ENCODE data around the gene KRTAP10-11.
"Not testable (repeated sequence)": the region's sequence is repeated elsewhere in the genome, so short reads cannot be mapped to it uniquely, and the experiment has no call there.

KRTAP10-11 gene

DNA sequence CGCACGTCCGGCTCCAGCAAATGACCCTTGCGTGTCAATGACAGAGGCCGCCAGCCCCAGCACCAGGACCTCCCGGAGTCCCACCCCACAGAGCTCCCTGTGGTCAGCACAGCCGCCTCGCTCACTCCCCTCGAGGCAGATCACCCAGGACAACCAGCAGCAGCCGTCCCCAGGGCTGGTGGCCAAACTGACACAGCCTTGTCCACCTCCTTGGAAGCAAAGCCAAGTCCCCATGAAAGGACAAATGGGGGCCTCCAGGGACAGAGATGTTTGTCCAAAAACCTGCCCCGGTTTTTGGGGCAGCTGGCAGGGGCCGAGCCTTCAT lies 6.9 kb upstream of the KRTAP10-11 start:
- no peak for DNase-seq (ENCODE audit: low read depth)

DNA sequence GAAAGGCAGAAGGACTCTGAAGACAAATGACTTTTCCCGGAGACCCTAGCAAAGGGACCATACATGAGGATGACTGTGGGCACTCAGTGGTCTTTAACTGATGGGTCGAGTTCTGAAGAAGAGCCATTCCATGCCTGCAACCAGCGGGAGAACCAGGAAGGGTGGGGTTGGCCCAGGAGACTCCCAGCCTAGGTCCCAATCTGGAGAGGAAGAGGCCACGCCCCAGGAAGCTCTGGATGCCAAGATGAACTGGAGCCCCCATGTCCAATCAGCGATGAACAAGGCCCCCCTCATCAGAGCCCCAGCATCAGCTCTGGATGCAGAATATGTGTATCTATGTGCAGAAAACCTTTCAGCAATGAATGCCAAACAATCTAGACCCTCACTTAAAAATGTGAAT lies 5.5 kb upstream of the KRTAP10-11 start:
- no peak for DNase-seq (ENCODE audit: low read depth)

DNA sequence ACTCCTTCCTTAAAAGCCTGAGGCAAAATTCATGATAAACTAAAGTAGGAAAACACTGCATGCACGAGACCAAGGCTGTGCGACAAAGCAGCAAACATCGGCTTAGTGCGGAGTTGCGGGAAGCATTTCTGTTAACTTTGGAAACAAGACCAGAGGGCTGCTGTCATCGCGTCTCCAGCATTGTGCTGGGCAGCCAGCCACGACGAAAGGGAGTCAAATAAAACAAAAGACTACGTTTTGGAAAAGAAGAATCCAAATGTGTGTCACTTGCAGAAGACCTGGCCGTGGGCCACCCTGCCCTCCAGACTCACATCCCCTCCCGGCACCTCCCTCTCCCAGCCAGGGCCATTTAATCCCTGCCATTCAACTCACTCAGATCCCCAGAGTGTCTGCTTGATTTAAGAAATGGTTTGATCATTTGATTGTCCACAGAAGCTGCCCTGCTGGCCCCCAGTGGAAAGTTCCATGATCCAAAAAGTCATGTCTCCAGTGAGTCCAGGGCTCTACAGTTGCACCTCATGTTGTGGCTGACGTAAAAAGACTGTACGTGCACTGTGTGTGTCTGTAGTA lies 2.4 kb upstream of the KRTAP10-11 start:
- DNase-seq (ENCODE audit: low read depth), result no peak

DNA sequence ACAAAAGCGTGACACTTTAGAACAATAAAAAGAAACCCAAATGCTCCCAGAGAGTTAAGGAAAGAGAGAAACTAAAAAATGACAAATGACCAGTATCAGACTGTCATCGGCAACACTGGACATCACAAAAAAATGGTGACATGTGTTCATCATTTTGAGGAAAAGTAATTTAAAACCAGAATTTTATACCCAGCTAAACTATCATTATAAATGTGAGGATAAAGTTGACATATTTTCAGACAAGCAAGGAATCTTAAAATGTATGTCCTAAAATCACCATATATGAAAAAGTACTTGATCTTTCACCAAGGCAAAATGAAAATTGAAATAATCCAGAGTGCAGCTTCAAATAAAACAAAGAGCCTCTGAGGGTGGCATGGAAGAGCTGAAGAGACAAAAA lies 1.3 kb upstream of the KRTAP10-11 start:
- no peak for DNase-seq (ENCODE audit: low read depth)

DNA sequence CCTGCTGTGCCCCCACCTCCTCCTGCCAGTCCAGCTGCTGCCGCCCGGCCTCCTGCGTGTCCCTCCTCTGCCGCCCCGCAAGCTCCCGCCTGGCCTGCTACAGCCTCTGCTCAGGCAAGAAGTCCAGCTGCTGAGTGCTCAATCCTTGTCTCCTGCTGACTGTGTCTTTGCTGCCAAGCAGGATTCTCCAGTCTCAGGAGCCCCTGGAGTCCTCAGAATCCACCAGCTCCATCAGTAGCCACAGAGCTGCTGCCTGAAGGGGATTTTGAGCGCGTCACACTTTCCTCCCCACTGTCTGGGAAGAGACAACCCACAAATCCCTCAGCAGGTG lies 973 bp downstream of the KRTAP10-11 start:
- DNase-seq (ENCODE audit: low read depth), result no peak

DNA sequence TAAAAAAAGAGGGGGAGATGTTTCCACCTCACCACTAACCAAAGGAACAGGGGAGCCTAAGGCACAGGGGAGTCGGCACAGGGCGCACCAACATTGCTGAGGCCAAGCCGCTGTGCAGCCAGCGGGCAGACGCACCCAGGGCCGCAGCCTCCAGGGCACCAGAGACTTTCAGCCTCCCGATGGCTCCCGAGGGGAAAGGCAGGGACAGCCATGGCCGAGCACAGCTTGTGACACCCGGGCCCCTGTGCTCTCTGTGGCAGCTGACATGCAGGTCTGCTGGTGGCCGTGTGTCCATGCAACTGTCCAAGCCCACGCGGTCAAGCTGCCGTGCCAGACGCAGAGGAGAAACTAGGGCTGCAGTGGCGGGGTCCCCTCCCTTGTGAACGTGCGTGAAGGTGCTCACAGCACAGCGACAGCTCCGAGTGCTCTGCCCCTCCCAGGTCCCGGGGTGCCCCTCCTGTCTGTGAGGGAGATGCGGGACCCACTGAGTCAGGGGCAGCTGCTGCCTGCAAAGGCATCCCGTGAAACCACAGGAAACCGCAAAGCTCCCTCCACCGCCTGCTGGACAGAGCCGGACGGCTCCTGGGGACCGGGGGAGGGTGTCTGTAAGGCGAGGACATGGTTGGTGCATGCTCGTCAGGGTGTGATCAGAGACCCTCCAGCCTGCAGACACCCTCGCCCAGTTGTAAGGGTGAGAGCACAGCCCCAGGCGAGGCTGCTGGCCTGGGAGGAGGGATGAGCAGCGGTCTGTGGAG lies 2.5 kb downstream of the KRTAP10-11 start:
- no peak for DNase-seq (ENCODE audit: low read depth)

DNA sequence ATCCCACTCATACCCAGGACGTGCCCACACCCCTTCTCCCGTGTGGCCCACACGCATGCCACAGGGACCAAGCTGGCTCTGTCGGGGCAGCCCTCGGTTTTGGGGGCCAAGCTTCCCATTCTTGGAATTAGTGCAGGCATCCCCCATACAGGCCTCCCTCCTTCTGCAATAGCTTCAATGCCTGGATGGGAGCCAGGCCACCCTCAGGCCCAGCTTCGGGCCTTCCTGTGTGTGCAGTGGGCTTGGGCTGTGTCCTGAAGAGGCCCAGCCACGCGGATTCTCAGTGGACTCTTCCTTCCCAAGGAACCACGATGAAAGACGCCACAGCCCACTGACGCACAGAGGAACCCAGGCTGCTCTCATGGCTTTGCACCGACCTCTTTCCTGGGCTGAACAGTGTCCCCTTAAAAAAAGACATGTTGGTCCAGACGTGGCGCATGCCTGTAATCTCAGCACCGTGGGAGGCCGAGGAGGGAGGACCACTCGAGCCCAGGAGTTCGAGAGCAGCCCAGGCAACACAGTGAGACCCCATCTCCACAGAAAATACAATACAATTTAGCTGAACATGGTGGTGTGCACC lies 3.4 kb downstream of the KRTAP10-11 start:
- DNase-seq (ENCODE audit: low read depth), result no peak

DNA sequence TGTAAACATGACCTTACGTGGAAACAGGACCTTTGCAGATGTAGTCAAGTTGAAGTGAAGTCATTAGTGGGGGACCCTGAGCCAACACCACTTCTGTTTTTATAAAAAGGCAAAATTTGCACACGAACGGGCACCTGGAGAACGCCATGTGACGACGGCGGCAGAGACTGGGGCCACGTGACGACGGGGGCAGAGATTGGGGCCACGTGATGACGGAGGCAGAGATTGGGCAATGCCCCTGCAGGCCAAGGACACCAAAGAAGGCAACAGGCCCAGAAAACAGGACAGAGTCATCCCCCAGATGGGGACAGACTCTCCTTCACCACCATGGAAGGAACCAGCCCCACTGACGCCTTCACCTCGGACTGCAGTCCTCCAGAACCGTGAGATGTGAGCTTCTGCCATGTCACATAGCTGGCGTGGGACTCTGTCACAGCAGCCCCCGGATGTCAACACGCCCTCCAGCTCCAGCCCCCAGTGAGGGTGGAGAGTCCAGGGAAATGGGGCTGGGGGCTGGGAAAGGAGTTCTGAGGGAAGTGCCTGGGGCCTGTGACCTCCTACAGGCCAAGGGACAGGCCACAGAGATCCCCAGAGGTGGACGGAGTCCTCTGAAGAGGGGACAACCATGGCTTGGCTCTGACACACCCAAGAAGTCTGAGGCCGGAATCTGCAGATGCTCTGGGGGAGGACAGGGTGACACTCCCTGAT lies 4.2 kb downstream of the KRTAP10-11 start:
- no peak for DNase-seq (ENCODE audit: low read depth)

DNA sequence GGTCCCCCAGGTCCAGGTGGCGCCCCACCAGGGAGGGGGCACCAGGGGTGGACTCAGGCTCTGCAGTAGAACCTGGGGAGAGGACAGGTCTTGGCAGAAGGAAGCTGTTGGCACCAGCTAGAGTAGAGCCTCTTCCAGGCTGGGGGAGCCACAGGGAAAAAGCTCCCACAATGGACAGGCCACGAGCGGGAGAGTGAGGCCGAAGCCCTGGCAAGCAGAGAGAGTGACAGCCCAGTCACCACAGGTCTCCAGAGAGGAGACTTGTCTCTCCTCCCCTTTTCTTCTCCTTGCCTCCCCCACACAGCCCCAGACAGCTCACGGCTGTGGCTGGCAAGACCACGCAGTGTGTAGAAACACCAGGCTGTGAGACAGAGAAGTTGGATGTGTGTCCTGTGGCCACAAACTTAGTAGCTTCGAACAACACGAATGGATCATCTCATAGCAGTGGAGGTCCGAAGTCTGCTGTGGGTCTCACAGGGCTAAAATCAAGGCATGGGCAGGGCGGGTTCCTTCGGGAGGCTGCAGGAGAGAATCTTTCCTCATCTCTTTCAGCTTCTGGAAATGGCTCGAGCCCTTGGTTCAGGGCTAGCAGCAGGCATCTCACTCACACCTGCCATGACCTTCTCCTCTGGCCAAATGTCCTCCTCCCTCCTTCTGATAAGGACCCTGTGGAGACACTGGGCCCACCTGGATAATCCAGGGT lies 4.9 kb downstream of the KRTAP10-11 start:
- DNase-seq (ENCODE audit: low read depth), result no peak

DNA sequence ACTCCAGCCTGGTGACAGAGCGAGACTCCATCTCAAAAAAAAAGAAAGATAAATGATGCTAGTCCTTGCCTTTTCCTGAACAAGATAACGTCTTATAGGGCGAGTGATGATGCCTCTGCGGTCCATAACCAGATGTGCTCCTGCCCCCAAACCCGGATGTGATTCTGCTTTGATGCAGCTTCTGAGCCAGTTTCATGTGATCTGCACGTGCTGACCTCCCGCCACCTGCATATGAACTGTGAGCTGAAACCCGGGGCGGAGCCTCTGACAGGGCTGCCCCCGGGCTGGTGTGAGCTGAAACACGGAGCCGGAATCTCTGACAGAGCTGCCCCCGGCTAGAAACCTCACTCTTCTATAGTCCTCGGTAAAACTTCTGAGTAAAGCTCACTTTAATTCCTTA lies 6.9 kb downstream of the KRTAP10-11 start:
- DNase-seq (ENCODE audit: low read depth), result no peak

DNA sequence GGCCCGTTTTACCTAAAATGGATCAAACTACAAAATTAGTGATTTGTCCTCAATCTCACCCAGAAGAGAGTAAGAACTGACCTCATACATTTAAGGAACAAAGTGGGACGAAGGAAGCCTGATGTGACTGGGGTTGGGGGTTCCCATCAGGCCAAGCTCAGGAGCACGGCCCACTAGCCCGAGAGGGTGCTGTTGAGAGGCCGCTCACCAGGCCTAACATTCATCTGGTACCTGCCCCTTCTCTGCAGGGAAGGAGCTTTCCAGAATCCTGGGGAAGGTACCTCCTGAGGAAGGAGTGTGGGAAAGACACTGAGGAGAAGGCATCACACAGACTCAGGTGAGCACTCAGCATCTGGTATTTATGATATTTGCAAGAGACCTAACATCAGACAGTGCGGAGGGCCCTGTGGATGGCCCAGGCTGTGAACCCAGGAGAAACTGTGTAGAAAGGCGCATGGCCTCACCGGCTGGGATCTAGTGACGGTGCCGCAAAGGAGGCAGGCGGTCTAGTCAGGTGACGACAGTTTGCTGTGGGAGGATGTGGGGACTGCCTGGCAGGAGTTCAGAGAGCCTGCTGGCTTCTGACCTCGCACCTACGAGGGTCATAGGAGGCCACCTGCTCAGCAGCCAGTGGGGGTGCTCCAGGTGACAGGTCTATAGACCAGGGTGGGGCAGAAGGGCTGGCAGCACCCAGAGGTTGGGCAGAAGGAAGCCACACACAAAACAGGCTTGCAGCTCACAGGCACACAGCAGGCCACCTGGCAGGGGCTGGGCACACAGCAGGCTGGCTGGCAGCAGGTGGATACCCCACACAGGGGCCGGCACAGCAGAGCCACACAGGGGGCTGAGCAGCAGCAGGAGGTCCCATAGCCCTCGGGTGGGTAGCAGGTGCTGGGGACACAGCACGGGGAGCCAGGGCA lies 7.7 kb downstream of the KRTAP10-11 start:
- no peak for DNase-seq (ENCODE audit: low read depth)

DNA sequence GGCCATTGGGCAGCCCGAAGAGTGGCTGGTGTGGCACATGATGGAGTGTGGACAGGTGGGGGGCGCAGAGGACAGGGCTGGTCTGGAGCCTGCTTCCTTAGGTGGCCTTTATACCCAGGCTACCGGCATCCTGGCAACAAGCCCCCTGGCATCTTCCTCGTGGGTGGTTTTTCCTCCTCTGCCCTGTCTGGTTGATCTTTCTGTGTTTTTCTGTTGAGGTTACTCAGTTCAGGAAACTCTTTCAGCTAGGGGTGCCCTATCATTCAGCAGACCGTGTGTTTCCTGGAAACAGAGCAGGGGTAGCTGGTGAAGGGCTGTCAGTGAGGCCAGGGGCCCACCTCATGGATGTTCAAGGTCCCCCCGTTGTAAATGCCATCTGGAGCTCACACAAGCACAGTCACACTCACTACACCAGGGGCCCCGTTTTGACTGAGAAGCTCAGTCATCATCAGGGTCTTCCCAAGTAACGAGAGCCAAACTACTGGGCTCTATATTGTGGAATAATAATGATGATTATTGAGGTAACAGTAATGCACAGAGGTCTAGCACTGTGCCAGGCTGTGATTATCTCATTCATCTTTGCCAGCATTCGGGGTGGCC lies 8.5 kb downstream of the KRTAP10-11 start, which contains the start of gene KRTAP12-4:
Gene KRTAP12-4, minus strand, starts transcription at position 84 of the 600 bp plus-strand sequence. Its CDS starts 45 bp downstream, at position 39.
- no peak for DNase-seq (ENCODE audit: low read depth)

DNA sequence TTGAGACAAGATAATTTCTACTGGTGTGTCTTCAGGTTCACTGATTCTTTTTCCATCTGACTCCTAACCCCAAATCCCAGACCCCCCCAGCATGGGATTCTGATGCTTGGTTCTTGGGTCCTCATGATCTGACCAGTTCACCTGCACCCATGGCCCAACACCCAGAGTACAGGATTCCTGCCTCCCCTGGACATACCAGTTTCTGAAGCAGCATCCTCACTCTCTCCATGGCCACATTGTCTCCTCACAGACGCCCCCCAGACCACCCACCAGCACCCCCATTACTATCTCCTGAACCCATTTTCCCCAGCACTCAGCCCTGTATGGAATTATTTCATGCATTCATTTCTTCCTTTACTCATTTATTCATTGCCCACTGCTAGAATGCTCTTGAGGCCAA lies 10.7 kb downstream of the KRTAP10-11 start:
- no peak for DNase-seq (ENCODE audit: low read depth)

DNA sequence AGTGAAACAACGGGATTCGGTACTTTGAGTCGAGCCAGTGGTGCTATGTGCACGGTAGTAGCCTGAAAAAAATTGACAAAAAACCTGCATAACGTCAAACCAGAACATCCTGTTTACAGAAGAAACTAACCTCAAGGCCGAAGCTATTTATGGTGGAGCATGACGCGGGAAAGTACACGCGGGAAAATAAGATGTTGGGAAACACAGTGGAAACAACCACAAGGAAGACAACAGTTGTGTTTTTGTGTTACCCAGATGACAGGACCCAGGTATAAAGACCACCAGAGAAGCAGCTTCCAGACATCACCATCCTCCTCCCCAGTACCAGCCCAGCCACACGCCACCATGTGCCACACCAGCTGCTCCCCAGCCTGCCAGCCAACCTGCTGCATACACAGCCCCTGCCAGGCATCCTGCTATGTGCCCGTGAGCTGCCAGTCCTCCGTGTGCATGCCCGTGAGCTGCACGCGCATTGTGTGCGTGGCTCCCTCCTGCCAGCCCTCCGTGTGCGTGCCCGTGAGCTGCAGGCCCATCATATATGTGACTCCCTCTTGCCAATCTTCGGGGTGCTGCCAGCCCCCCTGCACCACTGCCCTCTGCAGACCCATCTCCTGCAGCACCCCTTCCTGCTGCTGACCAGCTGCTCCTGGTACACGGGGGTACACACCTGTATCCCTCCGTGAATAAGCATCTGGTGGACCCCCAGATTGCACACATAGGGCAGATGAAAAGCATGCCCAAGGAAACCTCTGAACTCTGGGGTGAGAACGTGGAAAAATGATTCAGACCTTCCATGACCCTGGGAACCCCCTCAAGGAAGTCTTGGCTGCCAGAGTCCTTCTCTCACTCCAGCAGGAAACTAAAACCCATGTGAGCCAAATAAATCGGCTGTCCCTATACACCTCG lies 11.7 kb downstream of the KRTAP10-11 start, which contains the start of gene KRTAP12-3:
Gene KRTAP12-3, plus strand, starts transcription at position 298 of the 906 bp plus-strand sequence. Its CDS starts 48 bp downstream, at position 346.
- no peak for DNase-seq (ENCODE audit: low read depth)

DNA sequence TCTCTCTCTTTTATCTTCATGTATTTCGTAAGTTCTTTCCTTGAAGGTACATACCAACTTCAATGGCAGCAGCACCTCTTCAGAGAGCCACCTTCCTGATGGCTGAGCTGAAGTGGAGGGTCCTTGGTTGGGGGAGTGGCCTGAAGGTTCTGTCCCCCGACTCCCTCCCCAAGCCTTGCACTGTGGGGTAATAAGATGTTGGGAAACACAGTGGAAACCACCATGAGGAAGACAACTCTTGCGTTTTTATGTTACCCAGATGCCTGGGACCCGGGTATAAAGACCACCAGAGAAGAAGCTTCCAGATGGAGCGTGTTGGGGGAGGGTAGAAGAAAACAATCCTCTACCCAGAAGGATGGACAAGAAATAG lies 12.3 kb downstream of the KRTAP10-11 start:
- no peak for DNase-seq (ENCODE audit: low read depth)

DNA sequence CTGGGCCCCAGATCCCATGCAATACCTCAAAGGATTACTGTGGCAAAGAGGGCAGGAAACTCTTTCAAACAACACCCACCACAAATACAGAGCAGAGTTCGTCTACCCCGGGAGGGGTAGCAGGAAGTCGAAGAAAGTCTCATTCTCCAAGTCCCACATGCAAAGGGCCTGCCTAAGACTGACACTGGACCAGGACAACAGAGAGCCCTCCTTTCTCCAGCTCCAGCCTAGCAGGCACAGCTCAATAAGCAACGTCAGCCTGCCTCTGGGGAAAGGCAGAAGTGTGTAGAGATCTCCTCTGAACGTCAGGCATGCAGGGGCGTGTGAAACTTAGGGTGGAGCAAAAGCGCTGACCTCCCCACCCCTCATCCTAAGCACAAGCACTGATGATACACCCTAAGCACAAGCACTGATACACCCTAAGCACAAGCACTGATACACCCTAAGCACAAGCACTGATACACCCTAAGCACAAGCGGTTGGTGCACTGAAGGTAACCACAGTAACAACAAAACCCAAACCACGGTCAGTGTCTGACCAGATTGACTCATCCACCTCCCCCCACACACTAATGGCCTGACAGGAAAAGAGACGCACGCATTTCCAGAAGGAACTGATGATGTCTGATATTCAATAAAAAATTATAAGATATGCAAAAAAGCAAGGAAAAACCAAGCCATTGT lies 12.8 kb downstream of the KRTAP10-11 start:
- DNase-seq (ENCODE audit: low read depth), result no peak

DNA sequence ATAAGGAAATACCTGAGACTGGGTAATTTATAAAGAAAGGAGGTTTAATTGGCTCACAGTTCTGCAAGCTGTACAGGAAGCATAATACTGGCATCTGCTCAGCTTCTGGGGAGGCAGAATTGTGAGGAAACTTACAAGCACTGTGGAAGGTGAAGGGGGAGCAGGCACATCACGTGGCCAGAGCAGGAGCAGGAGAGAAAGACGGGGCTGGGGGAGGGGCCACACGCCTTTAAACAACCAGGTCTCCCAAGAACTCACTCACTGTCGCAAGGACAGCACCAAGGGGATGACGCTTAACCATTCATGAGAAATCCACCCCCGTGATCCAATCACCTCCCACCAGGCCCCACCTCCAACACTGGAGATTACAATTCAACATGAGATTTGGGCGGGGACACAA lies 15.4 kb downstream of the KRTAP10-11 start:
- DNase-seq (ENCODE audit: low read depth), result not testable (repeated sequence)

DNA sequence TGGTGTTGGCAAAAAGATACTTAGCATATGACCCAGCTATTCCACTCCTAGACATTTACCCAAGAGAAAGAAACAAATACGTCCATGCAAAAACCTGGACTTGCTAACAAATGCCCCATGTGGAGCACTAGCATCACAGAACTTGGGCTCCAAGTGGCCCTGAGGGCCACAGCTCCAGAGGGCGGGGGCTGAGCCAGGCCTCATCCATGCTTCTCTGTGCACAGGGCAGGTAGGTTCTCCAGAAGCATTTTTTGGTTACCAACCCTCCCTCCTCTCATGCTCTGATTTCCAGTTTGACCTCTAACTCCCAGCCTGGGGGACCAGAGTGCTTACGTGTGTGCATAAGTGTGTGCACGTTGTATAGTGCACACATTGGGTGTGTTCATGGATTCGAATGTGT lies 18.5 kb downstream of the KRTAP10-11 start:
- DNase-seq (ENCODE audit: low read depth), result no peak

Data from non-pigmented ciliary epithelial cell (primary cell).